Mesothelial cell of epicardium (in vitro differentiated cells): Measurements from ENCODE around the gene SETD7. TPM values are rescaled to one million over a fixed set of nuclear protein-coding genes. Genes with fewer than 3 reads are reported as not detected.
A peak's percentile ranks its signal among the peaks of the same experiment; 100 is the strongest.

Source experiments
- DNase-seq, 2 experiments: peaks; one replicate each; pipeline ENCODE4 v3.0.0; 2021; ENCODE audit warnings: low spot score in 2 of 2; ENCODE audit not compliant: unreplicated experiment in 2 of 2
- H3K27ac Mint-ChIP-seq: 2 replicates; pipeline ENCODE4 v1.8.0; 2021; ENCODE audit warnings: mixed read lengths
- H3K27me3 Mint-ChIP-seq: 2 replicates; pipeline ENCODE4 v1.8.0; 2021; ENCODE audit warnings: low read depth, mixed read lengths
- H3K36me3 Mint-ChIP-seq: 2 replicates; pipeline ENCODE4 v1.8.0; 2021; ENCODE audit warnings: mixed read lengths
- H3K4me1 Mint-ChIP-seq: 2 replicates; pipeline ENCODE4 v1.8.0; 2021; ENCODE audit warnings: mixed read lengths
- H3K4me3 Mint-ChIP-seq: 2 replicates; pipeline ENCODE4 v1.8.0; 2021; ENCODE audit warnings: mild to moderate bottlenecking, moderate library complexity, mixed read lengths
- H3K9me3 Mint-ChIP-seq: 2 replicates; pipeline ENCODE4 v1.8.0; 2021; ENCODE audit warnings: mixed read lengths
- CTCF ChIP-seq: fragments of 200-600 bp; sonication (generic); IDR thresholded peaks from one replicate; pipeline ENCODE4 v1.5.0; 2021; ENCODE audit warnings: antibody characterized with exemption; ENCODE audit not compliant: unreplicated experiment
- total RNA-seq: library from RNA; stranded (reverse); gene quantifications from 3 replicates; pipeline ENCODE4 v1.2.1, GENCODE V29; 2021

SETD7 gene
- total RNA-seq, 1 donor from 2014 or later: 18.0 TPM

GRCh38 chr4:139584784-139585183, 28.8 kb upstream of the SETD7 start:
- no peak overlapping the region for H3K4me3 Mint-ChIP-seq
- no peaks in the 10 kb centered on the region for H3K27me3 Mint-ChIP-seq
- no peak for TF ChIP-seq CTCF
- peaks cover 22% of the 10 kb centered on the region for H3K4me1 Mint-ChIP-seq
- H3K9me3 Mint-ChIP-seq: no peaks in the 10 kb centered on the region
- no peak overlapping the region for H3K27ac Mint-ChIP-seq
- H3K36me3 Mint-ChIP-seq: no peaks in the 10 kb centered on the region
- DNase-seq: no peak

- Mint-ChIP-seq H3K27ac (no peak overlapping the region), H3K27me3 (no peaks in the 10 kb centered on the region), H3K4me1 (peaks cover 22% of the 10 kb centered on the region), H3K9me3 (no peaks in the 10 kb centered on the region), H3K4me3 (no peak overlapping the region), H3K36me3 (no peaks in the 10 kb centered on the region)
- no peak for DNase-seq
- no peak for TF ChIP-seq CTCF
Observed at GRCh38 chr4:139584013-139584412, 28.0 kb upstream of the SETD7 start.

GRCh38 chr4:139582044-139582443, 26.0 kb upstream of the SETD7 start:
- Mint-ChIP-seq H3K4me3 (no peak overlapping the region), H3K9me3 (no peaks in the 10 kb centered on the region), H3K27ac (no peak overlapping the region), H3K27me3 (no peaks in the 10 kb centered on the region), H3K4me1 (peaks cover 22% of the 10 kb centered on the region), H3K36me3 (no peaks in the 10 kb centered on the region)
- no peak for DNase-seq
- TF ChIP-seq CTCF: no peak

- no peaks in the 10 kb centered on the region for H3K36me3 Mint-ChIP-seq
- no peaks in the 10 kb centered on the region for H3K27me3 Mint-ChIP-seq
- H3K4me1 Mint-ChIP-seq: peaks cover 27% of the 10 kb centered on the region
- DNase-seq: no peak
- H3K9me3 Mint-ChIP-seq: no peaks in the 10 kb centered on the region
- no peak overlapping the region for H3K4me3 Mint-ChIP-seq
- TF ChIP-seq CTCF: no peak
- H3K27ac Mint-ChIP-seq: peak overlapping the region; percentile 64
Observed at GRCh38 chr4:139581096-139581495, 25.1 kb upstream of the SETD7 start.

GRCh38 chr4:139576219-139576618, 20.2 kb upstream of the SETD7 start:
- H3K36me3 Mint-ChIP-seq: no peaks in the 10 kb centered on the region
- no peaks in the 10 kb centered on the region for H3K9me3 Mint-ChIP-seq
- no peak for TF ChIP-seq CTCF
- no peak for DNase-seq
- H3K27me3 Mint-ChIP-seq: no peaks in the 10 kb centered on the region
- H3K27ac Mint-ChIP-seq: no peak overlapping the region
- no peak overlapping the region for H3K4me3 Mint-ChIP-seq
- peaks cover 26% of the 10 kb centered on the region for H3K4me1 Mint-ChIP-seq

- no peak for TF ChIP-seq CTCF
- H3K4me3 Mint-ChIP-seq: no peak overlapping the region
- no peaks in the 10 kb centered on the region for H3K9me3 Mint-ChIP-seq
- no peaks in the 10 kb centered on the region for H3K27me3 Mint-ChIP-seq
- H3K36me3 Mint-ChIP-seq: no peaks in the 10 kb centered on the region
- no peak for DNase-seq
- peaks cover 18% of the 10 kb centered on the region for H3K4me1 Mint-ChIP-seq
- no peak overlapping the region for H3K27ac Mint-ChIP-seq
Observed at GRCh38 chr4:139575072-139575471, 19.1 kb upstream of the SETD7 start.
